ENCODE results near the gene HAVCR2.

Gene HAVCR2

DNA sequence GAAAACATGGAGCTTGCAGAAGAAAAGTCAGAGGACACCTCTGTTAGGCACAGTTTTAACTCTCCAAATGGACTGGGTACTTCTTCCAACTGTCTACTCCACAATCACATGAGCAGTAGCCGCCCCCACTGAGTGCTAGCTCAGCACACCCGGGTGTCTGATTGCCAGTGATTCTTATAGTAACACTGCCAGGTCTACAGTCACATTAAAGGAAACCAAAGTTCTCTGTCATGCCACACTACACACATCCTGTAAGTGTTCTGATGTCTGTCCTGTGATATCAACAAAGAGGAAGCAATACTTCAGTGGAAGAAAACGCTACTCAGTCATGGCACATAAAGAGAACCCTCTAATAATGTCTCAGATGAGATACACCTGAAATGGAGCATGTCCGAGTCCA lies at the start of gene HAVCR2:
HAVCR2 (minus strand) TSS at position 69 of the 400 bp plus-strand sequence; CDS start at position 8, 61 bp downstream.
- DNase-seq: no peak

DNA sequence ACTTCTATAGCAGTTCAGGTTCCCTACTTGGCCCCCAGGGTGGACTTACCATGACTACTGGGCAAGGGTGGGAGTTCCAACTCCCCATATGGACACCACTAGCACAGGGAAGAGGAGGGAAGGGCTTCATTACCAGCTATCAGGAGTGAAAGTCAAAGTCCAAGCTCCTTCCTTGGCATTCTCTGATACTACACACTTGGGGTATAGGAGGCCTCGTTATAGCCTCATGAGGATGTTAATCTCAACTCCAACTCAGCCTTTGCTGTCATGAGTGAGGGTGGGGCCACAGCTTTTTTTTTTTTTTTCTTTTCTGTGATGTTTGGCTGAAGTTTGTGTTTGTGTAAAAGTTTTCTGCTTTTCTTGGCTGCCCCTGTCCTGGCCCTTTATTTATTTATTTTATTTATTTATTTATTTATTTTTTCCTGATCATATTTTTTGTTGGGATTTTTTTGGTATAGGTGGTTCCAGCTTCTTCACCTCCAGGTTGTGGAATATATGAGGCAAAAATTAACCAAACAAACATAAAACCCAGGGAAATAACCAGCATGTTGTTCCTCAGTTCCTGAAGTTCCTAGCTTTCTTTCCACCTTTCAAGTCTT lies 48.5 kb upstream of the HAVCR2 start:
- no peak for DNase-seq

DNA sequence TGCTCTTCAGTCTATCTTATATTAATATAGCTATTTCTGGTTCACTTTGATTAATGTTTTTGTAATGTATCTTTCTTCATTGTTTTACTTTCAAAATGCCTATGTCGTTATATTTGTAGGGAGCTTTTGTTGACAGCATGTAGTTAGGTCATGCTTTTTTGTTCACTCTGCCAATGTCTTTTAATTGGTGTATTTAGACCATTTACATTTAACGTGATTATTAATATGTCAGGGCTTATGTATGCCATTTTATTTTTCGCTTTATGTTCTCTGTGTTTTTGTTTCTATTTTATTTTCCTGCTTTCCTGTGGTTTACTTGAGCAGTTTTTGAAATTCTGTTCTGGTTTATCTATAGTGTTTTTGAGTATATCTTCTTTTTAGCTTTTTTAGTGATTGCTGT lies 46.5 kb upstream of the HAVCR2 start:
- DNase-seq: no peak

DNA sequence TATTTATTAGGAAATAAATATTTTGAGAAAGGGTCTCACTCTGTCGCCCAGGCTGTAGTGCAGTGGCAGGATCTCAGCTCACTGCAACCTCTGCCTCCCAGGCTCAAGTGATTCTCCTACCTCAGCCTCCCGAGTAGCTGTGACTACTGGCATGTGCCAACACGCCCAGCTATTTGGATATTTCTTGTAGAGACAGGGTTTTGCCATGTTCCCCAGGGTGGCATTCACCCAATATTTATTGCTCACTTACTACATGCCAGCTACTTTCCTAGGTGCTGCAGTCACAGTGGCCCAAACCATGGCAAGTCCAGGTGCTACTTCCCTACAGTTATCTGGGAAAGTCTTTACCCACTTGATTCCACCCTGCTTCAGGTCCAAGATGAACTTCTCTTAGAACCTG lies 42.2 kb upstream of the HAVCR2 start:
- no peak for DNase-seq

DNA sequence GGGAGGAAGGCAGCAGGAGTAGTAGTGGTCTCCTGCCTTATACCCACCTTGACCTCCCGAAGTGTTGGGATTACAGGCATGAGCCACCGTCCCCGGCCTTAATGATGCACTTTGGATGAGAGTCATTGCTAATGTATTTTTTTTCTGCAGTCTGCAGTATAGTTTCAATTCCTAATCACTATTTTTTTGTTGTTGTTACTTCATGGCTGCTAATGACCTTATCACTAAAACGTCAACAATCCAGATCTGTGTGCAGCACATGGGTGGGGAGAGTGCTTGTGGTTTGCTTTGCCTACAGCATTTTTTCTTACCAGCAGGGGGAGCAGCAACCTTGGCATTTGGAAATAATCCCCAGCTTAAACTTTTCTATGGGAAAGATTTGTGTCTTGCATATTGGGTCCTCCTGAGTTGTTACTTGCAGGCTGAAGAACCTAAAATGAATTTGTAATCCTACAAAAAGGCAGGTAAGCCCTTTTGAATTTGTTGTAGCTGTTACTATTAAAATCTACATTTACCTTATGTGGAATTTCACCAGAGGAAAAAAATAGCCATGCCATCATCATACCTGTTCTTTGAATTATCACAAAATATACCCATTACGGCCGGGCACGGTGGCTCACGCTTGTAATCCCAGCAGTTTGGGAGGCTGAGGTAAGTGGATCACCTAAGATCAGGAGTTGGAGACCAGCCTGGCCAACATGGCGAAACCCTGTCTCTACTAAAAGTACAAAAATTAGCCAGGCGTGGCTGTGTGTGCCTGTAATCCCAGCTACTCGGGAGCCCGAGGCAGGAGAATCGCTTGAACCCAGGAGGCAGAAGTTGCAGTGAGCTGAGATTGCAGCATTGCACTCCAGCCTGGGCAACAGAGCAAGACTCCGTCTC lies 40.1 kb upstream of the HAVCR2 start:
- DNase-seq: no peak

DNA sequence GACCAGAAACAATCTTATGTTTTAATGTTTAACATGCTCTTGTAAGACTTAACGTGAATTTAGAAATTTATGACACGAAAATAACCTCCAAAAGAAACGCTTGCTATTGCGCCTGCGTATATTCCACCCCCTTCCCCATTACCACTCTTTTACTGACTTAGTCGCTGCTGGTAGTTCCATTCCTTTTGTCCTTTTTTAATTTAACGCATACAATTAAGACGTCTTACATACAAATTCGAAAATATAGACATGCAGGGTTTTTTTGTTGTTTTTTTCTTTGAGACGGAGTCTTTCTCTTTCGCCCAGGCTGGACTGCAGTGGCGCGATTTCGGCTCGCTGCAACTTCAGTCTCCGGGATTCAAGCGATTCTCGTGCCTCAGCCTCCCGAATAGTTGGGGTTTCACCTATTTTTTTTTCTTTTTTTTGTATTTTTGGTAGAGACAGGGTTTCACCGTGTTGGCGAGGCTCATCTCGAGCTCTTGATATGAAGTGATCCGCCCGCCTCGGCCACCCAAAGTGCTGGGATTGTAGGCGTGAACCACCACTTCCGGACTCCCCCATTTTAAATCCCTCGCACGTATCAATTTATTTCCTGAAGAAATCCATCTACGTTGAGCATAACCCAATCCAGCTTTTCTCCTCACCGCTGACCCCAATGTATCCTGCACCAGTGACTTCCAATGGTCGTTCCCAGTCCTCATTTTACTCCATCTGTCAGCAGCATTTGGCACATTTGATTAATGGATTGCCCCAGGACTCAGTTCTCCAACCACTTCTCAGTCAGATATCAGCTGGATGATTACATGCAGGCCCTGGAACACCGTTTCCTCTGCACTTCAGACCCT lies 34.5 kb upstream of the HAVCR2 start:
- DNase-seq: no peak

DNA sequence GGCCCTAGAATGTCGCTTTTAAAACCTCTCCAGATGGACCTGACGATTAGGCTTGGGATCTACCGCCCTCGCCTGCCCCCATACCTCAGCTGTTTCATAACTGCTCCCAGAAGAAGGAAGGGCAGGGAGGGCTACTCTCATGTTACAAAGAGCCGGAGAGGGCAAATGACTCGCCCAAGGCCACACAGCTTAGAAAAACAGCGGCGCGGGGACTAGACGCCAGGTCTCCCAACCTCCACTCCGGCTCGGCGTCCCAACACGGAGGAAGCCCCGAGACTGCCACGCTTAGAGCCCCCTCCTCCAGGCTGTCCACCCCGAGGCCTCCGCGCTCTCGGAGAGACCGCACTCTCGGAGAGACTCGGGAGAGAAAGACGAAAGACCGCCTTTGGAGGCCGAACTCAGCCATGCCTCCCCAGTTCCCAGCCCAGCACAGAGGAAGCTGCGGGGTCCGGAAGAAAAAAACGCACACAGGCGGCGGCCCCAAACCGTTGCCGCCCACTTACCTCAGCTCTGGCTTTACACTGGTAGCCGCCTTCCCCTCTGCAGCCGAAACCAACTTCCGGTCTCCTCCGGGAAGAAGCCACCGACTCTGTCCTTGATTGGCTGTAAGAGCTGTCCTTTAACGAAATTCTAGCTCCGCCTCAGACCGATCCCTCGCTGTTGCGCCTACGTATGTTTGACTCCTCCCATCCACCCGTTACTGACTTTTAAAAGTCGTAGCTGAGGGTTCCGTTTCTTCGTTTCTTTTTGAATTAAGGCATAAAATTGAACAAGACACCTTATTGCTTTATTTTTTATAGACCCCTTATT lies 33.7 kb upstream of the HAVCR2 start, which contains the start of gene MED7:
MED7 (minus strand) TSS at position 549 of the 810 bp plus-strand sequence. CDS start 3,434 bp downstream, outside the sequence.
- DNase-seq: no peak

DNA sequence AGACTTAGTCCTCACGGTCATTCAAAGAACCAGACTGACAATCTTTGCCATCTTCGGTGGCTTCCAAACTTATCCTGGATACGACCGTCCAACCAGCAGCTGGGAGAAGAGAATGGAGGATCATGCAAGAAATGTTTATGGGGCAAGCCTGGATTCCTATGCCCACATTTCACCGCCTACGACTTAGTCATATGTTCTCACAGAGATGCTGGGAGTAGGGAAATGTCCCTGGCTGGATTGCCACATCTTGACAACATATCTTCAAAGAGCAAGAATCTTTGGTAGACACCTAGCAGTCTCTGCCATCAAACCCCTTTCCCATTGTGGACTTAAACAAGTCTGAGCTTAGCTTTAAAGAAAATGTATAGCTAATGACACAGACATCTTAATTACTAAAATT lies 28.8 kb upstream of the HAVCR2 start:
- no peak for DNase-seq

DNA sequence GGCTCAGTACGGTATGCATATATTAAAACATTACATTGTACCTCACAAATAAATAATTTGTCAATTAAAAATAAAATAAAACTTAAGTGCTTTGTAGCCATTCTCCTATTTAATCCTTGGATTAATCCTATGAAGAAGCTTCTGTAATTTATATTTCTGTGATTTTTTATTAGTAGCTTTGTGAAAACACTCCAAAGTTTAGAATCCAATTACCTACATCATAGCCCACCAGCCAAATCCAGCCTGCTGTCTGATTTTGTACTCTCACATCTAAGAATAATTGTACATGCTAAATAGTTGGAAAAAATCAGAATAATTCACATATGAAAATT lies 23.4 kb upstream of the HAVCR2 start:
- no peak for DNase-seq

DNA sequence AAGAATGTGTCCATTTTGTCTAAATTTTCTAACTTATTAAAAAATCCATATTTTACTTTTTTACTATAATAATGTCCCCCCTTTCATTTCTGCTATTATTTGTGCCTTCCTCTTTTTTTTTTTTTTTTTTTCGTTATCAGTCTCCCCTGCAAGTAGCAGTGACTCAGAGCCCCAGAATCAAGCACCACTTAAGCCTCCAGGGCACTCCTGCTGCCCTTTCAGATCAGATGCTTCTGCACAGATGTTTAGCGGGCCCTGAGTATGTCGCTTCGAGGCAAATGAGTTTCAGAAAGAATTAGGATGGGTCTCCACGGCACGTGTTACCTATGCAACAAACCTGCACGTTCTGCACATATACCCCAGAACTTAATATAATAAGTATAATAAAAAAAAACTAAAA lies 22.1 kb upstream of the HAVCR2 start:
- no peak for DNase-seq

DNA sequence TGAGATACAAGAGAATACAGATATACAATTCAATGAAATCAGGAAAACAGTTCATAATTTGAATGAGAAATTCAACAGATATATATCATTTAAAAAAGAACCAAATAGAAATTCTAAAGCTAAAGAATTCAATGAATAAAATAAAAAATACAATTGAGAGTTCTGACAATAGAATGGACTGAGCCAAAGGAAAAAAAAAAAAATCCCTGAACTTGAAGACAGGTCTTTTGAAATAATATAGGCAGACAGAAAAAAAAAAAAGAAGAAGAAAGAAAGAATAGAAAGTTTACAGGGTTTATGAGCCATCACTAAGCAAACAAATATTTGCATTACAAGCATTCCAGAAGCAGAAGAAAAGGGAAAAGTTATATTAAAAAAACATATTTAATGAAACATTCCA lies 12.9 kb upstream of the HAVCR2 start:
- DNase-seq: no peak

DNA sequence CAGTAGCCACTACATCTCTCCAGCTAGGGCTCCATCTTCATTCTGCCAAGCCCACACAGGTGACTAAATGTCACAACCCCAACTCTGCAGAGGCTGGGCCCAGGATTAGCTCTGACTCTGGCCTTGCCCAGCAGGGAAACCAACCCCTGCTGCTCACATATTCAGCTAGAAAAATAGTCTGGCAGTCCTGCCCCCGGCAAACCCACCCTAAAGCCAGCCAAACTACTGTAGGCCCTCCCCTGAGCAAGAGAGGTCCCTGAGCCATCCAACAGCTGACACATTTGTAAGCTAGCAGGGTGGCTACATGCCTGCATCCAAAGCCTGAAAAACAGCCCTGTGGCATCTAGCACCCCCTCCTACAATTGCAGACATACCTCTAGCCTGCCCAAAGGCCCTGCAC lies 11.3 kb upstream of the HAVCR2 start:
- DNase-seq: no peak

DNA sequence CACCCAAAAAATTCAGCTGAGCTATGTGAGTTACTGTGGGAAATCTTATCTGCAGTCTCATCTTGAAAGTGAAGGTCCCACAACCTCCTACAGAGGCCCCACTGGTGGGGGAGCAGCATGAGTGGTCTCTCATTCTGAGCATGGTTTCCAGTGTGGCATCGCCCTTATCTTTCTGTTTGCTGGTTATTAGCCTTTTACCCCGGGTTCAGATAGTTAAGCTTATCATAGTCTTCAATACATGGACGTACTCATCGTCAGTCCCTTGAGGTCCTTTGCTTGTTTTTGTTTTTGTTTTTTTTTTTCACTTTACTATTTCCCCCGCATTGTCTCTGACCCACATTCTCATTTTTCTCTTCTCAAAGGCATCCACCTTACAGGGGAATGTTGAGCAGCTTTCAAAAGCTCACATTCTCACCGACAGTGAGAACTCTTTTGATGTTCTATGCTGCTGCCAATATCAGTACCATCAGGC lies 7.7 kb upstream of the HAVCR2 start:
- no peak for DNase-seq

DNA sequence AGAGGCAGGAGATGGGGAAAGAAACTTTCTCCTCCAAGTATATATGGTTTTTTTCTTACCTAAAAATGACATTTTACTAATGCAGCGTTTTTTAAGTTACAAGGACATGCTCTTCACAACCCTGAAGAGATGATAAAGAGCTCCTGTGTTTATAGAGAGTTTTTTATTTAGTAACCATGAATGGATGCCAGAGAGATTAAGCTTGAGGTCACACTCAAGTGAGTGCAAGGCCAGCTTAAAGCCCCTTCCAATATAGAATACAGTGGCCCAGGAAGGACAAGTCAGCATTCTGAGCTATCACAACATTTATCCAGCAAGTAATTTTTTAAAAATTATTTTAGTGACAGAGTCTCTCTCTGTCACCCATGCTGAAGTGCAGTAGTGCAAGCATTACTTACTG lies 6.7 kb upstream of the HAVCR2 start:
- DNase-seq: no peak

DNA sequence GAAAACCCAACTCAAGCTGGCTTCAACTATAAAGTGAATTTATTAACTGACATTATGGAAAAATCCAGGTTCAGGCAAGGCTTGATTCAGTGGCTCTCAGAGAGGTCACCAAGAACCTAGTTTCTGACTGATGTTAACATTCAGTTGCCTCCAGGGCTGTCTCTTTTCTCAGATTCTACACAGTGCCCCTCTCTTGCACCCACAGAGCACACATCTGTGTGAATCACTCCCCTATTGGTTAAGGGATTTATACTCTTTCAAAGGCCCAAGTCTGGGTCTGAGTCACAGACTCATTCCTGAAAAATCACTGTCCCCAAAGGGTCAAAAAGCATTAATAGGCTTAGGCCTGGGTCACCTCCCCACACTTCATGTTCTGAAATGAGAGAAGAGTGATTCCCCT lies 6.2 kb upstream of the HAVCR2 start:
- DNase-seq: no peak

DNA sequence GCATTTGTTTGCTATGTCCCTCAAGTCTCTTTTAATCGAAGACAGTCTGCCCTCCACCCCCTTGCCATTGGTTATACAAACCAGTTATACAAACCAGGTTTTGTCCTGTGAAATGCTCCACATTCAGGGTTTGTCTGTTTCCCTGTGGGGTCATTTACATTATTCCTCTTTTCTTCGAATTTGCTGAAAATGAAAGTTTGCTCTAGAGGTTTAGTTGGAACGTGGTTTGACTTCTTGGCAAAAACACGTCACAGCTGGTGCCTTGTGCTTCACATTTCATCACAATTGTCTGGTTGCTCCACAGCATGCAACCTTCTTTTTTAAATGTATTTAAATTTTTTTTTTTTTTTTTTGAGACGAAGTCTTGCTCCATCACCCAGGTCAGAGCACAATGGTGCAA lies 4.2 kb upstream of the HAVCR2 start:
- no peak for DNase-seq

DNA sequence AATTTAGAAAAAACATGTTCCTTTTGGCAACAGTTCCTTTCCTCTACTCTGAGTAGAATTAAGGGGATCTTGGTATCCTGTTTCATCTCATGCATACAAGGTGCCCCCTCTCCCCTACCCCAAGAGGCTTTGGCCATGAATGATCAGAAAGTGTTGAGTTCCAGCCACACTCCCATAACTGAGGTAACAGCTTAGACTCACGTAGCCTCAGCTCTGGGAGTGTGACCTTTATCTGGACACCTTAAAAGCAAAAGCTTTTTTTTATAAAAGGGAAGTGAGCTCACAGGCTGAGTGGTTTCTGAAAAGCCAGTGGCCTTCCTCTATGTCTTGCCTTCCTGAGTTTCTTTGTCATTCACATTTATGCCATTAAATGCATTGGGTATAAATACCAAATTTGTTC lies 900 bp upstream of the HAVCR2 start:
- DNase-seq: no peak

DNA sequence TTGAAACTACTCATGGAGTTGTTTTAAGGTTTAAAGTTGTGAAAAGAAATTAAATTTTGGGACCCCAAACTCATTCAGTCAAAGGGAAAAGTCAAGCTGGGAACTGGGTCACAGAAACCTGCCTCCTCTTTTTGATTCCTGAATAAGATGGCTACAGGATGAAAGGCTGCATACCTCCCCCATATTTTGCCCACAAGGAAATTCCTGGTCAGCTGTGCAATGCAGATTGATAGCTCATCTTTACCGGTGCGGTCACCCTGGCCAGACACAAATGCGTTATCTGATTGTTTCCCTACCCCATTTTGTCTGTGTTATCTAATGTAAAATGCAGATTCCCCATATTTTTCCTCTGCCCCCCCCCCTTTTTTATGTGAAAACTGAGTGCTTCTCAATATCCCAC lies 1.3 kb downstream of the HAVCR2 start:
- no peak for DNase-seq

DNA sequence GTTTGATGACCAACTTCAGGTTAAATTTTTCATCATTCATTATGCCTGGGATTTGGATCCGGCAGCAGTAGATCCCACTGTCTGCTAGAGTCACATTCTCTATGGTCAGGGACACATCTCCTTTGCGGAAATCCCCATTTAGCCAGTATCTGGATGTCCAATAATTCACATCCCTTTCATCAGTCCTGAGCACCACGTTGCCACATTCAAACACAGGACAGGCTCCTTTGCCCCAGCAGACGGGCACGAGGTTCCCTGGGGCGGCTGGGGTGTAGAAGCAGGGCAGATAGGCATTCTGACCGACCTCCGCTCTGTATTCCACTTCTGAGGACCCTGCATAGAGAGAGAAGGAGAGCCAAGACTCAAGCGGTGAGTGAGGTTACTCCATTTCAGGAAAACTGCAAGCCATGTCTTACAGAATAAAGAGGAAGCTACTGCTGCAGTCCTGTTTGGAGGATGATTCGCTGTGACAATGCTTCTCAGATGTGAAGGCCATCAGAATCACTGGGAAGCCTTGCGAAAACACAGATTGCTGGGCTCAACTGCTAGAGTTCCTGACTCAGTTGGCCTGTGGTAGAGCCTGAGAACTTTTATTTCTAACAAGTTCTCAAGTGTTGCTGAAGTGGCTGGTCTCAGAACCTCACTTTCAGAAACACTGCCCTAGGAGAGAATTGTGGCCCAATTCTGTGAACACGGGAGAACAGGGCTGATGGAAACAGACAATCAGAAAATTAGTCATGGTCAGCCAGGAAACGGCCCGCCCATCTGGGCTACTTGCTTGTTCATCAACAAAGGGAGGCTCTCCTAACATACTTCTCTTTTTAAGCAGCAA lies 2.0 kb downstream of the HAVCR2 start:
- DNase-seq: no peak

DNA sequence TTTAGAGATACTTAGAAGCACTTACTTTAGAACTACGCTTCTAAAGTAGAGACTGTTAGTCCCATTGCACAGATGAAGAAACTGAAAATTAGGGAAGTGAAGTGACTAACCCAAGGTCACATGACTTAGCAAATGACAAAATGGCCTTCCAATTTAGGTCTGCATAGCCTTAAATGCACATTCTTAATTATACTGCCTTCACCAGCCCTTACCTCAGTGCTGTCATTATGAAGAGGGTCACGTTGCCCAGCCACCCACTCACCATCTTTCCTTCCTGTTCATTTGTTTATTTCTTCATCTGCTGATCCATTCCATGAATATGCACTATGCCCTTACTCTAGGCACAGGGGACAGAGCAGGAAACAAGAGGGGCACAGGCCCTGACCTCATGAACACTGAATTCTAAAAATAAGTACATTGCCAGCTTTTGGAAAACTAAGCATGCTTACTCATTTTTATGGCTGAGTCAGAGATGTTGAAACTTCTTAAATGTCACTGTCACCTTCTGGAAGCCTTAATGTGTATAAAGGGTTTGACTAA lies 8.6 kb downstream of the HAVCR2 start:
- DNase-seq: no peak

DNA sequence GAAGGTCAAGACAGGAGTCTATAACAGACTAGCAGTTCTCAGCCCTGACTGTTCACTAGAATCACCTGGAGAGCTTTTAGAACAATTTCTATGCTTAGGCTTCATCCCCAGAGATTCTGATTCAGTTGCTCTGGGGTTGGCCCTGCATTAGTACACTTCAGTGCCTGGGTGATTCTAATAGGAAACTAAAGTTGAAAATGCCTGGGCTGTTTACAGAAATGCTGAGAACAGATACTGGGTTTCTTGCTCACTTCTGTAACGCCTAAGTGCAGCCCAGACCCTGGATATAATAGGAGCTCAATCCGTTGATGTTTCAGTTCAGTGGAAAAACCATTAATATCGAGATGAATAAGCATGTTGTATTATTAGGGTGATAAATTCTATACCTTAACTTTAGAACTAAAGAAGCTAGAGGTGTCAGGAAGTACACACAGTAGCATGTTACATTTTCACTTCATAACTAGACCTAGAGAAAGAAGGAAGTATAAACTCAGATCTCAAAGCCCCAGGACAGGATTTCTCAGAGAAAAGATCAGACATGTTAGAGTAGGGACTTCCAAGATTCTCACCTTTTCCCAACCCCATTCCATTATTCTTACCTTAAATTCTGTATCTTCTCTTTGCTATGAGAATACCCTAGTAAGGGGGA lies 20.4 kb downstream of the HAVCR2 start:
- no peak for DNase-seq
